Measurements from ENCODE around the gene CCDC13.

- no peak for TF ChIP-seq CTCF (IDR thresholded peaks at IDR 0.05 in 2 of 3, conservative IDR thresholded peaks at IDR 0.05 in 1 of 3; ENCODE audit: control insufficient read depth in 2 of 3, extremely low read depth in 1 of 3, insufficient read depth in 1 of 3, low read depth in 3 of 3, low read length in 3 of 3)
- no peak for TF ChIP-seq ESRRA (IDR thresholded peaks at IDR 0.05; ENCODE audit: low read length)
- TF ChIP-seq, protein P1, sequence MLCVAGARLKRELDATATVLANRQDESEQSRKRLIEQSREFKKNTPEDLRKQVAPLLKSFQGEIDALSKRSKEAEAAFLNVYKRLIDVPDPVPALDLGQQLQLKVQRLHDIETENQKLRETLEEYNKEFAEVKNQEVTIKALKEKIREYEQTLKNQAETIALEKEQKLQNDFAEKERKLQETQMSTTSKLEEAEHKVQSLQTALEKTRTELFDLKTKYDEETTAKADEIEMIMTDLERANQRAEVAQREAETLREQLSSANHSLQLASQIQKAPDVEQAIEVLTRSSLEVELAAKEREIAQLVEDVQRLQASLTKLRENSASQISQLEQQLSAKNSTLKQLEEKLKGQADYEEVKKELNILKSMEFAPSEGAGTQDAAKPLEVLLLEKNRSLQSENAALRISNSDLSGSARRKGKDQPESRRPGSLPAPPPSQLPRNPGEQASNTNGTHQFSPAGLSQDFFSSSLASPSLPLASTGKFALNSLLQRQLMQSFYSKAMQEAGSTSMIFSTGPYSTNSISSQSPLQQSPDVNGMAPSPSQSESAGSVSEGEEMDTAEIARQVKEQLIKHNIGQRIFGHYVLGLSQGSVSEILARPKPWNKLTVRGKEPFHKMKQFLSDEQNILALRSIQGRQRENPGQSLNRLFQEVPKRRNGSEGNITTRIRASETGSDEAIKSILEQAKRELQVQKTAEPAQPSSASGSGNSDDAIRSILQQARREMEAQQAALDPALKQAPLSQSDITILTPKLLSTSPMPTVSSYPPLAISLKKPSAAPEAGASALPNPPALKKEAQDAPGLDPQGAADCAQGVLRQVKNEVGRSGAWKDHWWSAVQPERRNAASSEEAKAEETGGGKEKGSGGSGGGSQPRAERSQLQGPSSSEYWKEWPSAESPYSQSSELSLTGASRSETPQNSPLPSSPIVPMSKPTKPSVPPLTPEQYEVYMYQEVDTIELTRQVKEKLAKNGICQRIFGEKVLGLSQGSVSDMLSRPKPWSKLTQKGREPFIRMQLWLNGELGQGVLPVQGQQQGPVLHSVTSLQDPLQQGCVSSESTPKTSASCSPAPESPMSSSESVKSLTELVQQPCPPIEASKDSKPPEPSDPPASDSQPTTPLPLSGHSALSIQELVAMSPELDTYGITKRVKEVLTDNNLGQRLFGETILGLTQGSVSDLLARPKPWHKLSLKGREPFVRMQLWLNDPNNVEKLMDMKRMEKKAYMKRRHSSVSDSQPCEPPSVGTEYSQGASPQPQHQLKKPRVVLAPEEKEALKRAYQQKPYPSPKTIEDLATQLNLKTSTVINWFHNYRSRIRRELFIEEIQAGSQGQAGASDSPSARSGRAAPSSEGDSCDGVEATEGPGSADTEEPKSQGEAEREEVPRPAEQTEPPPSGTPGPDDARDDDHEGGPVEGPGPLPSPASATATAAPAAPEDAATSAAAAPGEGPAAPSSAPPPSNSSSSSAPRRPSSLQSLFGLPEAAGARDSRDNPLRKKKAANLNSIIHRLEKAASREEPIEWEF (IDR thresholded peaks at IDR 0.05; ENCODE audit: insufficient replicate concordance, low read depth, low read length): no peak
- TF ChIP-seq PKNOX1 (IDR thresholded peaks at IDR 0.05): no peak
- TF ChIP-seq POLR2AphosphoS5 (IDR thresholded peaks at IDR 0.05; ENCODE audit: low read length): no peak
- TF ChIP-seq TCF12 (IDR thresholded peaks at IDR 0.05; ENCODE audit: low read depth, low read length): no peak
Measured at GRCh38 chr3:42730294-42730693, 42.8 kb downstream of the CCDC13 start.

Data from GM12878 (cell line).